ENCODE data around the gene KCNC1.

Gene KCNC1

DNA sequence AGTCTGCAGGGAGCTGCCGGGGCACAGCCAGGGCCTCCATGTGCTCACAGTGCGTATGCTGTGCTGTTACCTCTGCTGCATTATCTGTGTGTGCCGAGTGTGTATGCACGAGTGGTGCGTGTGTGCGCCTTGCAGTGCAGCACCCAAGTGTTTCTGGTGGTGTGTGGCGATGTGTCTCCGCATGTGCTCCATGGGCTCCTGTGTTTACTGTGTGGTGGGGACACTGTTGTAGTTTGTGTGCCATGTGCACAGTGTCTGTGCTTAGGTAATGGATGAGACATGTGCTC, 31.4 kb downstream of the KCNC1 start:
- Histone ChIP-seq H2AFZ (ENCODE audit: low read length) (no peak overlapping the region), H3K27ac (ENCODE audit: low read depth, low read length, poor library complexity, severe bottlenecking) (no peak overlapping the region), H3K9me3 (ENCODE audit: low read length) (no peaks in the 10 kb centered on the region), H3K4me2 (ENCODE audit: low read length) (no peak overlapping the region), H3K79me2 (ENCODE audit: insufficient read depth, low read length) (no peaks in the 10 kb centered on the region), H3K9ac (ENCODE audit: low read length) (no peak overlapping the region), H3K27me3 (ENCODE audit: insufficient read depth, low read length) (no peaks in the 10 kb centered on the region), H4K20me1 (ENCODE audit: insufficient read depth, low read length) (no peaks in the 10 kb centered on the region), H3K36me3 (ENCODE audit: insufficient read depth, low read length) (no peaks in the 10 kb centered on the region), H3K4me3 (ENCODE audit: low read depth, low read length, poor library complexity, severe bottlenecking) (no peak overlapping the region), H3K9me2 (ENCODE audit: low read depth, low read length) (no peaks in the 10 kb centered on the region), H3K4me1 (ENCODE audit: insufficient read depth, low read length, severe bottlenecking) (no peaks in the 10 kb centered on the region), H3F3A (ENCODE audit: insufficient read depth, low read length) (no peaks in the 10 kb centered on the region)
- TF ChIP-seq, protein P1, sequence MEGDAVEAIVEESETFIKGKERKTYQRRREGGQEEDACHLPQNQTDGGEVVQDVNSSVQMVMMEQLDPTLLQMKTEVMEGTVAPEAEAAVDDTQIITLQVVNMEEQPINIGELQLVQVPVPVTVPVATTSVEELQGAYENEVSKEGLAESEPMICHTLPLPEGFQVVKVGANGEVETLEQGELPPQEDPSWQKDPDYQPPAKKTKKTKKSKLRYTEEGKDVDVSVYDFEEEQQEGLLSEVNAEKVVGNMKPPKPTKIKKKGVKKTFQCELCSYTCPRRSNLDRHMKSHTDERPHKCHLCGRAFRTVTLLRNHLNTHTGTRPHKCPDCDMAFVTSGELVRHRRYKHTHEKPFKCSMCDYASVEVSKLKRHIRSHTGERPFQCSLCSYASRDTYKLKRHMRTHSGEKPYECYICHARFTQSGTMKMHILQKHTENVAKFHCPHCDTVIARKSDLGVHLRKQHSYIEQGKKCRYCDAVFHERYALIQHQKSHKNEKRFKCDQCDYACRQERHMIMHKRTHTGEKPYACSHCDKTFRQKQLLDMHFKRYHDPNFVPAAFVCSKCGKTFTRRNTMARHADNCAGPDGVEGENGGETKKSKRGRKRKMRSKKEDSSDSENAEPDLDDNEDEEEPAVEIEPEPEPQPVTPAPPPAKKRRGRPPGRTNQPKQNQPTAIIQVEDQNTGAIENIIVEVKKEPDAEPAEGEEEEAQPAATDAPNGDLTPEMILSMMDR (IDR thresholded peaks at IDR 0.05; ENCODE audit: low read length) = no peak
- TF ChIP-seq EZH2 (IDR thresholded peaks at IDR 0.05; ENCODE audit: borderline replicate concordance, low read length) = no peak

DNA sequence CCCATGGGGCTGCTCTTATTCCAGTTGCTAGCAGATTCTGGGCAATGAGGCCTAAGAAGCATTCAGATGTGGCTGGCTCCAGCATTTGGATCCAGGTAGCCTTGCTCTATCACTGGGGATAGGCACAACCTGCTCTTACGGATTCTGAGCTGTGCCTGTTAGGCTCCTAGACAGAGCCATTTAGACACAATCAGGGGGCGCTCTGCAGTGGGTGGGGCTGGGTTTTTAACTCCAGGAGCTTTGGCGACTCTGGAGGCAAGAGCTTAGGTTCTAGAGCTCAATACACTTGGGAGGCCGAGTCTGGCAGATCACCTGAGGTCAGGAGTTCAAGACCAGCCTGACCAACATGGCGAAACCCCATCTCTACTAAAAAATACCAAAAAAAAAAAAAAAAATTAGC, 32.0 kb downstream of the KCNC1 start:
- Histone ChIP-seq H3K36me3 (ENCODE audit: insufficient read depth, low read length) (no peaks in the 10 kb centered on the region), H2AFZ (ENCODE audit: low read length) (no peak overlapping the region), H3K27me3 (ENCODE audit: insufficient read depth, low read length) (no peaks in the 10 kb centered on the region), H3K9ac (ENCODE audit: low read length) (no peak overlapping the region), H3K9me3 (ENCODE audit: low read length) (no peaks in the 10 kb centered on the region), H3K4me3 (ENCODE audit: low read depth, low read length, poor library complexity, severe bottlenecking) (no peak overlapping the region), H4K20me1 (ENCODE audit: insufficient read depth, low read length) (no peaks in the 10 kb centered on the region), H3K4me2 (ENCODE audit: low read length) (no peak overlapping the region), H3K4me1 (ENCODE audit: insufficient read depth, low read length, severe bottlenecking) (no peaks in the 10 kb centered on the region), H3K79me2 (ENCODE audit: insufficient read depth, low read length) (no peaks in the 10 kb centered on the region), H3K9me2 (ENCODE audit: low read depth, low read length) (no peaks in the 10 kb centered on the region), H3K27ac (ENCODE audit: low read depth, low read length, poor library complexity, severe bottlenecking) (no peak overlapping the region), H3F3A (ENCODE audit: insufficient read depth, low read length) (no peaks in the 10 kb centered on the region)
- TF ChIP-seq, protein P1 (IDR thresholded peaks at IDR 0.05; ENCODE audit: low read length) = peak; percentile 44; the same call in 1 of the 2 replicates
- TF ChIP-seq EZH2 (IDR thresholded peaks at IDR 0.05; ENCODE audit: borderline replicate concordance, low read length) = no peak

DNA sequence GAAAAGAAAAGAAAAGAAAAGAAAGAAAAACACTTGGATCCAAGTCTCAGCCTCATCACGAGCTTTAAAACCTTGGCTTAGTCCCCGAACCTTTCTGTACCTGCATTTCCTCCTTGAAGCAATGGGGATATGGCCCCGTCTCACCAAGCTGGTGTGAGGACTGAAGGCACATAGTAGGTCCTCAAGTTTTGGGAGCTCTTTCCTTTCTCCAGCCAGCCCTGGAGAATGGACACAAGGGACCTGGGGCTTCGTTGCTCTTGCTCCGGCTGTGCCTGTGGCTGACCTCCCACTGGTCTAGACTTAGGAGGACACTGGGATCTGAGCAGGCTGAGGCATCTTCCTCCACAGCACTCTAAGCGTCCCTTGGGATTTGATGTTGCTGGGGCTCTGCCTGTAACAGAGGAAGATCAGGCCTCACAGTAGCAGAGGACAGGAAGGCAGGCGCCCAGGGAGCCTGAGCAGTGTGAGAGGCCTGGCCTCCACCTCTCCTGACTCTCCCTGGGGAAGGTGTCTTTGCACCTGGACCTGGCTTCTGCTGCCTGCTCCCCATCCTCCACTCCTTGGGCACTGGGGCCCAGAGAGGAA, 32.8 kb downstream of the KCNC1 start:
- H3K9ac ChIP-seq (ENCODE audit: low read length) = no peak overlapping the region
- H3K9me2 ChIP-seq (ENCODE audit: low read depth, low read length) = no peaks in the 10 kb centered on the region
- H3K27me3 ChIP-seq (ENCODE audit: insufficient read depth, low read length) = no peaks in the 10 kb centered on the region
- H3K79me2 ChIP-seq (ENCODE audit: insufficient read depth, low read length) = no peaks in the 10 kb centered on the region
- H3K27ac ChIP-seq (ENCODE audit: low read depth, low read length, poor library complexity, severe bottlenecking) = no peak overlapping the region
- no peak overlapping the region for H3K4me3 ChIP-seq (ENCODE audit: low read depth, low read length, poor library complexity, severe bottlenecking)
- H3K9me3 ChIP-seq (ENCODE audit: low read length) = no peaks in the 10 kb centered on the region
- H3F3A ChIP-seq (ENCODE audit: insufficient read depth, low read length) = no peaks in the 10 kb centered on the region
- no peak overlapping the region for H3K4me2 ChIP-seq (ENCODE audit: low read length)
- H4K20me1 ChIP-seq (ENCODE audit: insufficient read depth, low read length) = no peaks in the 10 kb centered on the region
- H3K4me1 ChIP-seq (ENCODE audit: insufficient read depth, low read length, severe bottlenecking) = no peaks in the 10 kb centered on the region
- TF ChIP-seq EZH2 (IDR thresholded peaks at IDR 0.05; ENCODE audit: borderline replicate concordance, low read length) = no peak
- TF ChIP-seq, protein P1 (IDR thresholded peaks at IDR 0.05; ENCODE audit: low read length) = no peak
- H2AFZ ChIP-seq (ENCODE audit: low read length) = no peak overlapping the region
- H3K36me3 ChIP-seq (ENCODE audit: insufficient read depth, low read length) = no peaks in the 10 kb centered on the region

Data from OCI-LY1 (cell line).